Activated gamma-delta T cell (primary cell): Measurements from ENCODE around the gene ABCC9.
"Not testable (repeated sequence)": the region's sequence is repeated elsewhere in the genome, so short reads cannot be mapped to it uniquely, and the experiment has no call there.

ENCODE experiments used
- DNase-seq: peaks from one replicate; lab custom pipeline; 2025; lab: John Stamatoyannopoulos, UW

Gene ABCC9

GRCh38 chr12:21934173-21934572 lies 7.1 kb downstream of the ABCC9 start:
- DNase-seq, result no peak

GRCh38 chr12:21933656-21934055 lies 7.6 kb downstream of the ABCC9 start:
- DNase-seq, result no peak

GRCh38 chr12:21929972-21930371 lies 11.3 kb downstream of the ABCC9 start:
- DNase-seq, result not testable (repeated sequence)

GRCh38 chr12:21925296-21925913 lies 15.8 kb downstream of the ABCC9 start:
- DNase-seq, result no peak

GRCh38 chr12:21921436-21921835 lies 19.8 kb downstream of the ABCC9 start:
- no peak for DNase-seq

GRCh38 chr12:21918456-21918855 lies 22.8 kb downstream of the ABCC9 start:
- no peak for DNase-seq

- DNase-seq, result no peak
Observed at GRCh38 chr12:21913823-21914222, 27.4 kb downstream of the ABCC9 start.

- no peak for DNase-seq
Observed at GRCh38 chr12:21912318-21912717, 28.9 kb downstream of the ABCC9 start.

GRCh38 chr12:21911832-21912231 lies 29.4 kb downstream of the ABCC9 start:
- DNase-seq, result no peak

- DNase-seq, result no peak
Observed at GRCh38 chr12:21910657-21911056, 30.6 kb downstream of the ABCC9 start.

GRCh38 chr12:21907948-21908837 lies 33.0 kb downstream of the ABCC9 start:
- DNase-seq, result no peak

GRCh38 chr12:21906919-21907493 lies 34.2 kb downstream of the ABCC9 start:
- no peak for DNase-seq

- not testable (repeated sequence) for DNase-seq
Observed at GRCh38 chr12:21899532-21899931, 41.7 kb downstream of the ABCC9 start.

GRCh38 chr12:21895651-21896050 lies 45.6 kb downstream of the ABCC9 start:
- DNase-seq, result no peak

GRCh38 chr12:21894792-21895595 lies 46.2 kb downstream of the ABCC9 start:
- no peak for DNase-seq

- DNase-seq, result no peak
Observed at GRCh38 chr12:21893924-21894323, 47.3 kb downstream of the ABCC9 start.

- DNase-seq, result no peak
Observed at GRCh38 chr12:21892341-21892740, 48.9 kb downstream of the ABCC9 start.

GRCh38 chr12:21891751-21892217 lies 49.4 kb downstream of the ABCC9 start:
- DNase-seq, result no peak

GRCh38 chr12:21888276-21888863 lies 52.9 kb downstream of the ABCC9 start:
- no peak for DNase-seq

GRCh38 chr12:21884936-21885335 lies 56.3 kb downstream of the ABCC9 start:
- no peak for DNase-seq

- DNase-seq, result no peak
Observed at GRCh38 chr12:21882635-21883034, 58.6 kb downstream of the ABCC9 start.

GRCh38 chr12:21881965-21882364 lies 59.3 kb downstream of the ABCC9 start:
- no peak for DNase-seq
